Endothelial cell of umbilical vein (primary cell): ENCODE data around the gene BCR. TPM values are rescaled to one million over a fixed set of nuclear protein-coding genes. Genes with fewer than 3 reads are reported as not detected.

Source experiments
- BruUV-seq: library from RNA; stranded (reverse); fragments of 400-500 nt; replicated peaks from 2 replicates; lab custom pipeline; 2021; lab: Mats Ljungman, UMichigan
- CTCF ChIA-PET: fragments of 300-600, 350-600 bp; sonication (Branson Sonifier 250); formaldehyde crosslinking; loops from one replicate; lab custom pipeline; 2021; ENCODE audit warnings: antibody characterized with exemption, inconsistent platforms; lab: Charles Lee
- POLR2A ChIA-PET: fragments of 300-600, 350-600 bp; sonication (Branson Sonifier 250); formaldehyde crosslinking; loops from one replicate; lab custom pipeline; 2021; ENCODE audit warnings: antibody characterized with exemption, inconsistent platforms; lab: Charles Lee
- DNase-seq: peaks from one replicate; pipeline ENCODE4 v3.0.0-alpha.2; 2011; ENCODE audit warnings: low read depth, low spot score
- FAIRE-seq: peaks from 2 replicates; lab custom pipeline; 2011; peaks lifted over from hg19 to GRCh38; lab: Jason Lieb, UNC
- H2AFZ ChIP-seq: 2 replicates; pipeline ENCODE4 v1.6.0; 2012; ENCODE audit warnings: low read depth, low read length, control low read depth, inconsistent platforms
- H3K27ac ChIP-seq: 2 replicates; pipeline ENCODE4 v1.5.1; 2011; ENCODE audit warnings: low read depth, mild to moderate bottlenecking, control low read depth, low read length, moderate library complexity; ENCODE audit not compliant: insufficient read depth
- H3K27me3 ChIP-seq, 2 experiments: 2 replicates each; pipeline versions ENCODE4 v1.6.0 to v1.6.1; 2011; ENCODE audit warnings: low read length in 2 of 2, mixed read lengths in 1 of 2; ENCODE audit not compliant: control insufficient read depth in 2 of 2, insufficient read depth in 2 of 2
- H3K36me3 ChIP-seq, 2 experiments: 2 replicates in 1 of 2; 3 replicates in 1 of 2; pipeline ENCODE4 v1.5.1; 2011; ENCODE audit warnings: low read length in 2 of 2, mild to moderate bottlenecking in 1 of 2, moderate library complexity in 1 of 2; ENCODE audit not compliant: control insufficient read depth in 2 of 2, insufficient read depth in 2 of 2; ENCODE audit errors: extremely low read depth in 1 of 2
- H3K4me1 ChIP-seq: 3 replicates; pipeline ENCODE4 v1.5.1; 2011; ENCODE audit warnings: mild to moderate bottlenecking, low read length; ENCODE audit not compliant: control insufficient read depth, insufficient read depth; ENCODE audit errors: extremely low read depth
- H3K4me2 ChIP-seq: 2 replicates; pipeline ENCODE4 v1.6.1; 2011; ENCODE audit warnings: low read length, control low read depth, mixed read lengths; ENCODE audit not compliant: insufficient read depth
- H3K4me3 ChIP-seq, 3 experiments: fragments of 200-600 bp in 1 of 3; sonication (generic), shearing (Covaris generic) in 1 of 3; replicated peaks in 1 of 3; 2 replicates each; pipeline ENCODE4 v1.5.1; 2011 to 2016; ENCODE audit warnings: control low read depth in 3 of 3, low read length in 3 of 3, mild to moderate bottlenecking in 2 of 3, inconsistent platforms in 1 of 3, low read depth in 1 of 3, moderate library complexity in 1 of 3; ENCODE audit not compliant: insufficient read depth in 1 of 3
- H3K79me2 ChIP-seq: 2 replicates; pipeline ENCODE4 v1.6.0; 2012; ENCODE audit warnings: low read length, inconsistent platforms; ENCODE audit not compliant: control insufficient read depth, insufficient read depth
- H3K9ac ChIP-seq: replicated peaks from 2 replicates; pipeline ENCODE3; 2011; ENCODE audit warnings: low read length, control low read depth; ENCODE audit not compliant: insufficient read depth; ENCODE audit errors: extremely low read depth
- H3K9me1 ChIP-seq: replicated peaks from 3 replicates; pipeline ENCODE4 v1.6.0; 2011; ENCODE audit warnings: mild to moderate bottlenecking, low read length; ENCODE audit not compliant: control insufficient read depth, insufficient read depth; ENCODE audit errors: extremely low read depth
- H3K9me3 ChIP-seq: replicated peaks from 2 replicates; pipeline ENCODE4 v1.5.1; 2012; ENCODE audit warnings: low read length, inconsistent platforms; ENCODE audit not compliant: control insufficient read depth, insufficient read depth
- H4K20me1 ChIP-seq: replicated peaks from 2 replicates; pipeline ENCODE3; 2011; ENCODE audit warnings: mild to moderate bottlenecking, low read length; ENCODE audit not compliant: control insufficient read depth, insufficient read depth; ENCODE audit errors: extremely low read depth
- EZH2 ChIP-seq: IDR thresholded peaks from 2 replicates; pipeline ENCODE4 v1.6.1; 2012; ENCODE audit warnings: borderline replicate concordance, low read depth, mild to moderate bottlenecking, moderate library complexity, low read length, inconsistent platforms; ENCODE audit not compliant: severe bottlenecking
- GATA2 ChIP-seq: IDR thresholded peaks from 2 replicates; pipeline ENCODE4 v1.7.0; 2011; ENCODE audit warnings: low read depth, mild to moderate bottlenecking, moderate library complexity, mixed read lengths, low read length; ENCODE audit not compliant: insufficient read length, insufficient read depth
- POLR2A ChIP-seq: IDR thresholded peaks from 2 replicates; pipeline ENCODE4 v1.6.1; 2012; ENCODE audit warnings: low read depth, mild to moderate bottlenecking, control low read depth, low read length
- POLR2AphosphoS5 ChIP-seq: IDR thresholded peaks from 2 replicates; pipeline ENCODE4 v1.6.1; 2012; ENCODE audit warnings: low read depth, mild to moderate bottlenecking, control low read depth, low read length, moderate library complexity; ENCODE audit not compliant: insufficient read depth
- dilution Hi-C: fragments of 300-500 bp; cut with MboI; formaldehyde crosslinking; loops from one replicate; pipeline ENCODE4 v1.15.0; 2019; ENCODE audit warnings: low sequenced_read_pairs; ENCODE audit not compliant: extremely low pct_ligation_motif_present
- intact Hi-C: fragments of 100-400 bp; cut with micrococcal nuclease; formaldehyde crosslinking; loops from one replicate; pipeline ENCODE4 v1.10.0; 2022
- polyA plus RNA-seq, 4 experiments: library from polyadenylated mRNA; depleted of rRNA in 3 of 4; stranded (reverse) in 3 of 4; unstranded in 1 of 4; fragments of >200 nt; gene quantifications; 2 replicates each; pipeline versions ENCODE4 v1.2.1 to v1.2.3, GENCODE V29; 2011 to 2012; ENCODE audit warnings: missing spikeins in 1 of 4
- total RNA-seq: library from RNA; stranded (reverse); gene quantifications from 2 replicates; pipeline ENCODE4 v1.2.3, GENCODE V29; 2021
- TF ChIP-seq, protein P1 (sequence below): IDR thresholded peaks from 2 replicates; pipeline ENCODE4 v1.6.1; 2011; ENCODE audit not compliant: insufficient read depth, insufficient read length
- TF ChIP-seq, protein P2 (sequence below), 2 donors: IDR thresholded peaks; 1 replicate in 1 of 2; 2 replicates in 1 of 2; pipeline ENCODE4 v1.5.1; 2011; ENCODE audit warnings: low read length in 2 of 2, mild to moderate bottlenecking in 2 of 2, moderate library complexity in 2 of 2, control low read depth in 1 of 2, inconsistent platforms in 1 of 2, low read depth in 1 of 2; ENCODE audit not compliant: insufficient read depth in 1 of 2; ENCODE audit errors: extremely low read depth in 1 of 2

BCR gene
- total and polyA plus RNA-seq, 2 donors (not counting 3 experiments of a cell fraction or from before 2014, with no cell fraction given) = 129 to 141 TPM

GRCh38 chr22:23154461-23154860 lies 25.8 kb upstream of the BCR start:
- no peak overlapping the region for H3K4me3 ChIP-seq
- H2AFZ ChIP-seq = no peak overlapping the region
- ChIA-PET POLR2A (interaction anchor here (0.7 kb wide), 1 partner anchor 269 kb away, joined by 6 read pairs; no protein-coding TSS in a partner anchor), CTCF (interaction anchor here (0.8 kb wide), 1 partner anchor 23 kb away, joined by 3 read pairs; no protein-coding TSS in a partner anchor)
- H3K79me2 ChIP-seq = no peaks in the 10 kb centered on the region
- no peak overlapping the region for H3K9ac ChIP-seq
- H3K27me3 ChIP-seq = no peaks in the 10 kb centered on the region
- no peak overlapping the region for H3K4me2 ChIP-seq
- H3K36me3 ChIP-seq = no peaks in the 10 kb centered on the region
- H4K20me1 ChIP-seq = no peaks in the 10 kb centered on the region
- BruUV-seq = no TSS peak
- no peak overlapping the region for H3K27ac ChIP-seq
- H3K9me3 ChIP-seq = no peaks in the 10 kb centered on the region
- no peaks in the 10 kb centered on the region for H3K9me1 ChIP-seq
- dilution Hi-C loops (no loop called here), intact Hi-C loops (no loop called here)
- TF ChIP-seq POLR2AphosphoS5 (no peak), POLR2A (no peak), GATA2 (no peak), EZH2 (no peak)
- TF ChIP-seq, protein P1, sequence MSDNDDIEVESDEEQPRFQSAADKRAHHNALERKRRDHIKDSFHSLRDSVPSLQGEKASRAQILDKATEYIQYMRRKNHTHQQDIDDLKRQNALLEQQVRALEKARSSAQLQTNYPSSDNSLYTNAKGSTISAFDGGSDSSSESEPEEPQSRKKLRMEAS = no peak
- TF ChIP-seq, protein P2, sequence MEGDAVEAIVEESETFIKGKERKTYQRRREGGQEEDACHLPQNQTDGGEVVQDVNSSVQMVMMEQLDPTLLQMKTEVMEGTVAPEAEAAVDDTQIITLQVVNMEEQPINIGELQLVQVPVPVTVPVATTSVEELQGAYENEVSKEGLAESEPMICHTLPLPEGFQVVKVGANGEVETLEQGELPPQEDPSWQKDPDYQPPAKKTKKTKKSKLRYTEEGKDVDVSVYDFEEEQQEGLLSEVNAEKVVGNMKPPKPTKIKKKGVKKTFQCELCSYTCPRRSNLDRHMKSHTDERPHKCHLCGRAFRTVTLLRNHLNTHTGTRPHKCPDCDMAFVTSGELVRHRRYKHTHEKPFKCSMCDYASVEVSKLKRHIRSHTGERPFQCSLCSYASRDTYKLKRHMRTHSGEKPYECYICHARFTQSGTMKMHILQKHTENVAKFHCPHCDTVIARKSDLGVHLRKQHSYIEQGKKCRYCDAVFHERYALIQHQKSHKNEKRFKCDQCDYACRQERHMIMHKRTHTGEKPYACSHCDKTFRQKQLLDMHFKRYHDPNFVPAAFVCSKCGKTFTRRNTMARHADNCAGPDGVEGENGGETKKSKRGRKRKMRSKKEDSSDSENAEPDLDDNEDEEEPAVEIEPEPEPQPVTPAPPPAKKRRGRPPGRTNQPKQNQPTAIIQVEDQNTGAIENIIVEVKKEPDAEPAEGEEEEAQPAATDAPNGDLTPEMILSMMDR (IDR thresholded peaks at IDR 0.05; ENCODE audit: extremely low read depth in 1 of 2, insufficient read depth in 1 of 2, low read depth in 1 of 2, low read length in 2 of 2) = no peak
- DNase-seq (no peak), FAIRE-seq (no peak)
- no peaks in the 10 kb centered on the region for H3K4me1 ChIP-seq
